Ramos (cell line): Measurements from ENCODE around the gene OGA.

Experiments
- in situ Hi-C: fragments of 300-500 bp; cut with MboI; formaldehyde crosslinking; loops from one replicate; pipeline ENCODE4 v1.14.3; 2022; ENCODE audit warnings: low sequenced_read_pairs; ENCODE audit not compliant: unreplicated experiment

Gene OGA

GRCh38 chr10:101778781-101779543, 39.3 kb downstream of the OGA start:
- in situ Hi-C loops, result no loop called here

GRCh38 chr10:101778151-101778780, 40.0 kb downstream of the OGA start:
- in situ Hi-C loops, result no loop called here

- in situ Hi-C loops, result no loop called here
Measured at GRCh38 chr10:101777619-101778145, 40.6 kb downstream of the OGA start.

DNA sequence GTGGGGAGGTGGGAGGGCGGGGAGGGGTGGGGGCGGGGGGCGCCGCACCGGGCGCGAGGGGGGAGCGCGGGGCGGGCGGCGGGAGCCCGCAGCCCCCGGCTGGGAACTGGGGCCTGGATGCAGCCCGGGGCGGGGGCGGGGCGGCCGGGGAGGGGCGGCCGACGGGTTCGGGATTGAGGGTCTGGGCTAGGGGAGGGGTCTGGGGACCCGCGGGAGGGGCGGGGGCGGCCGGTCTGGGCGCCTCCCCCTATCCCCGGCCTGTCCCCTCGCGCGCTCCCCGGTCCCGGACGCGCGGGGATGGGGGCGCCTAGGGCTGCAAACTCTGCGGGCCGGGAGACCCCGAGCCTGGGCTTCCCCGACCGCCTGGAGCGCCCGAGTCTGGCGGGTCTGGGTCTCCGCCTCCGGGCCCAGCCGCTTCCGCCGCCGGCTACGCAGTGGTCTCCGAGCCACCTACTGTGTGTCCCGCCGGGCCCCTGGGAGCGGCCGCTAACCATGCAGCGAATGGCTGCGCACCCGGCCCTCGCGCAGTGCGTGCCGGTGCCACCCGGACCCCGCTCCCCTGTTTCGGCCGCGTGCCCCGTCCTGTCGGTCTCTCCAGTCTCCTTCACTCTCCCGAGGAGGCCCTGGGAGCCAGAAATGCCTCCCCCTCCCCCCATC, 42.0 kb downstream of the OGA start:
- in situ Hi-C loops, result no loop called here

DNA sequence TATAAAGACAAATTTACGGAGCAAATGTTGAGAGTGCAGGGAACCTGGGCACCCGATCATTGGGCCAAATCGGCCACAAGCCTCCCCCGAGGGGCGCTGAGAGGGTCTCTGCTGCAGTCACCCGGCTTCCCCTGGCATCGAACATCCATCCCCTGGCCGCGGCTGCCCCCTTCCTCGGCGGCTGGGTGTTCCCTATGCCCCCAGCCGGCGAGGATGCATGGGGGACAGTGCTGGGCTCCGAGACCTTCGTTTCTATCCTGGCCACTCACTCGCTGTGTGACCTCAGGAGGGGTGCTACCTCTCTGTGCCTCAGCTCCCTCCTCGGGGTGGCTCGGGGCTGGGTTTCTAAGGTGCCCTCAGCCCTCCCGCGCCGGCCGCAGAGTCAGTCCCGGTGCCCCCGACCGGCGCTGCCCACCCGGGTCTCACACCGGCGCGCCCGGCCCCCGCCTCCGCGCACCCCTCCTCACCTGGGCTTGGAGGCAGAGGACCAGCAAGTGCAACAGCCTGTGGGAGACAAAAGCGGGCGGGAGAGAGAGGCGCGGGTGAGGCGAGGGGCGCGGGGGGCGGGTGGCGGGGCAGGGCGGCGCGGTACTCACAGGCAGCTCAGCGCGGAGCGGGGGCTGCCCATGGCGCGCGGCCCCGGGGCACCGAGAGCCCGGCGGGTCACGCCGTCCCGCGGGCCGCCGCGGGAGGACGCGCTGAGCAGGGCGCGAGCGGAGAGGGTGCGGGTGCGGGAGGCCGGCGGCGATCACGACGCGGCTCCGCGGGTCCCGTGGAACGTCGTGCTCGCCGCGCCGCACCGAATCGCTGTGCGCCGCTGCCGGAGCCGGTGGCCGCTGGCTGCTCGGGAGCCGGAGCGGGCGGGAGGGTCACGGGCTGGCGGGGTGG, 42.7 kb downstream of the OGA start, which contains the start of gene FGF8:
TSS of gene FGF8 (minus strand) at position 842 of the 888 bp plus-strand sequence. CDS start at position 628, 214 bp downstream.
- in situ Hi-C loops, result no loop called here

GRCh38 chr10:101774589-101775272, 43.5 kb downstream of the OGA start:
- in situ Hi-C loops, result no loop called here

DNA sequence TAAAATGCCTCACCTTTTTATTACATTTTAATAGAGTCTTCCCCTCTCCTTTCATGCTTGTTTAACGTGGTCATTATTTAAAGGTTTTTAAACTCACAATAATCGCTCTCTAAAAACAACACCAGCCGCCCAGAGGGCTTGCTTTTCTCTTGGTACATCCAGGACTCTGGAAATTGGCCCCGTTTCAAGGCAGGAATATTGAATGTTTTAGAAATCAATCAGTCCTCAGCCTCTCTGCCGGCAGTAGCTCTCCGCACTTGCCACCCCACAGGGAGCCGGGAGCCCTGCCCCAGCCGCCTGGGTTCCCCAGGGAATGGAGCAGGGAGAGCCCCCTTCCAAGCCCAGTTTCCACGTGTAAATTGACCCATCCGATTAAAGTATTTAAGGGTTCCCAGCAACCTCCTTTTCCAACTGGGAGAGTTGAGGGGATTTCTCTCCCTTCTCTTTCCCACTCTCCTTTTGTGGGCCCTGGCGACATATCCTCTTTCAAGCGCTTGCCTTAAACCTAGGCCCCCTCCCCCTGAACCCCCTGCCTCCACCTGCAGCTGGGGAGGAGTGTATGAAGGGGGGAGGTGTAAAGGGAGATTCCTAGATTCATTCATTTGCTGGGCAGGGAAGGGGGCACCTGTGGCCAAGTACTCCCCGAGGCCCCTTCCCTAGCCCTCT, 44.2 kb downstream of the OGA start:
- in situ Hi-C loops, result no loop called here

DNA sequence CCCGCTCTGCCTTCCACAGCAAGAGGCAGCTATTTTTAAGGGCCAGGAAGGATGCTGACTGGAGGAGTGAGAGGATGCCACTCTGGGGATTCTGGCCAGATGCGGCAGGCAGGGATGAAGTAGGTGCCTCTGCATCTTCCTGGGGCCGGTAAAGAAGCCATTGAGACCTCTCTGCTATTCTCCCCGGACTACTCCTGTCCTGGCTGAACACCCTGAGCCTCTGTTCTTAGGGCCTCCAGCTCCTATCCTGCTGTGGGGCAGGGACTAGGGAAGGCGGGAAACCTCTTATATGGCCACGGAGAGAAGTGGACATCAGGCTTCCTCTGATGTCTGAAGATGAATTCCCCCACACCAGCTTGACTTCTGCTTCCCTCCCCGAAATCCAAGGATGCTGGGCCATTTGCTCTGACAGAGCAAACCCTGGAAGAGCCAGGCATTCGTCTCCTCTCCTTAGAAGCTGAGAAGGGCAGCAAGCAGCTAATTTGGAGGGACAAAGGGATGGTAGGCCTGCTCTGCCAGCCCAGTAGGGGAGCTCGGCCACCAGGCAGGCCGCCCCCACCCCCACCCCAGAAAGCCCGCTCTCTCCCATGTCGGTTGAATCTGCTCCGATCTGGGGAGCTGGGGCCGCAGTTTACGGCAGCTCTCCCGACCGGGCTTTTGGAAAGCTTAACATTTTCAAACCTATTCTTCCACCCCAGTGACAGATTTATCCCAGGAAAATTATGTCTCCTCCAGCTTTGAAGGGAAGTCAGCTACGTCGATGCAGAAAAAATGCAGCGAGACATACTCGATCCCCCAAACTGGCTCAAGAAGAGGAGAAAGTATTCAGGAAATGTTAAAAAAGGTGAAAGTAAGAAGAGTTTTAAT, 45.1 kb downstream of the OGA start:
- in situ Hi-C loops, result no loop called here

- in situ Hi-C loops, result no loop called here
Measured at GRCh38 chr10:101772017-101772894, 46.0 kb downstream of the OGA start.

GRCh38 chr10:101771380-101771779, 46.9 kb downstream of the OGA start:
- in situ Hi-C loops, result no loop called here

- in situ Hi-C loops, result no loop called here
Measured at GRCh38 chr10:101770331-101771215, 47.7 kb downstream of the OGA start.

- in situ Hi-C loops, result no loop called here
Measured at GRCh38 chr10:101769541-101770180, 48.6 kb downstream of the OGA start.

DNA sequence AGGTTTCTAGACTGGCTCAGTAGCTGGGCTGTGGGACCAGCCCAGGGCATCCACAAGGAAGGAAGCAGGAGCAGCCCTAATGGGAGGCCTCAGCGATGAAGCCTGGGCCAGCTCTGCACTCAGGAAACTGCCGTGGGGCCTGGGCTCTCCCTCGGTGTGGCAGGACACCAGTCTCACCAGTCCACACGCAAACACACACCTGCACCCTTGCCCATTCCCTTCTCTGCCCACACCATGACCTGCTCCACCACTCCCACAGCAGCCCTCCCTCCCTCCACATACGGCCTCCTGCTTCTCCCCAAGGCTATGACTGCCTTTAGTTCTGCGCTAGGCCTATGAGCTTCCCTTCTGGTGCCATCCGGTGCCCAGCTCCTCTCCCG, 49.5 kb downstream of the OGA start:
- in situ Hi-C loops, result no loop called here

DNA sequence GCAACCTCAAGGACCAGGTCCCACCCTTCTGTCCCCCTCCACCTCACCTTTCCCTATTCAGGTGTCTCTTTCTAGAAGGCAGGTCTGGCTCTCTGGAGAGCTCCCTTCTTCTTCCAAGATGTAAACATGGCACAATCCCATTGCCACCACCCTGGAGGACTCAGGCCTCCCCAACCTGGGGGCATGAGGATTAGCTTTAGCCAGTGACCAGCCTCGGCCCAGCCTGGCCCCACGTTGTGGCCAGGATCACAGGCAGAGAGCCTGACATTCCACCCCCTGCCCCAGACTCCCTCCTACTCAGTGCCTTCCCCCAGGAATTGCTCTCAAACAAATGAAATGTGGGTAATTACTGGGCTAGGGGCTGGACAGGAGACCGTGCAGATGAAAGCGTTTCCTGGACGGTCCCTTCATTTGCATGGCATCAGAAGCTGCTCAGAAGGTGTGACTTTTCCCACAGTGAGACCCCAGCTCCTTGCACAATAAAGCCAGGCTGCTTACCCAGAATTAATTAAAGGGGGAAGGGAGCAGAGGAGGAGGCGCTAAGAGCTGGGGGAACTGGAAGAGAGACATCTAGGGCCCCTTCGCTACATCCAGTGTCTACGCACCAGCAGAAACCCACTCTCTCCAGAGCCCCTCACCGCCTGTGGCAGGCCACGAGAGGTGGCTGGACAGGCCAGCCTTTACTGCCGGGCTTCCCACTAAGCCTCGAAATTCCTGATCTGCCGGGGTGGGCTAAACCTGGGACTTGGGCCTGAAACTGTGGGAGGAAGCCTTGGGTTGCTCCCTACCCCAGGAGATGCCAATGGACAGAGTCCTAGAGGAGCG, 50.1 kb downstream of the OGA start:
- in situ Hi-C loops, result no loop called here

DNA sequence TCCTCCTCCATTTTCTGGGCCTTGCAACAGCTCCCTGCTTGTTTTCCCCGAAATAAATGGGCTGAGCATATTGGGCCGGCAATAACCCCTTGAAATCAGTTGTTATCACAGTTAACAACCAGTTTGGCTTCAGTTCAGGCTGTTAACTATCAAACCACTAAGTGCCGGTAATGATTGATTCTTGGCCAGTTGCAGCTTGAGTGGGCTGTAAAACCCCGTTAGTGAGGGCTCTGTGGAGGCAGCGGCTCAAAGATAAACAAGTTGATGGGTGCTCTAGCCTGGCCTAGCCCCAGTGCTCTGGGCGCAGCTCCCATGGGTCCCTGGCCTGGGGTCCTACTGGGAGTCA, 50.7 kb downstream of the OGA start:
- in situ Hi-C loops, result no loop called here
